GM12878 (cell line): ENCODE data around the gene SYPL2. TPM values are rescaled to one million over a fixed set of nuclear protein-coding genes. Genes with fewer than 3 reads are reported as not detected.
"Not testable (repeated sequence)": the region's sequence is repeated elsewhere in the genome, so short reads cannot be mapped to it uniquely, and the experiment has no call there.

Experiments
- ATAC-seq: fragments of 200-7000 bp; cut with Tn5 transposase; 3 replicates; pipeline ENCODE4 v1.9.1; 2020; ENCODE audit warnings: mild to moderate bottlenecking, moderate library complexity
- BruUV-seq: library from RNA; stranded (reverse); fragments of 400-500 nt; replicated peaks from 2 replicates; lab custom pipeline; 2021; lab: Mats Ljungman, UMichigan
- CTCF ChIA-PET: fragments of 300-600 bp; sonication (Branson Sonifier 250); formaldehyde crosslinking; extraction: SDS; loops from one replicate; lab custom pipeline; 2021; ENCODE audit warnings: inconsistent platforms; lab: Yijun Ruan, JAX
- POLR2A ChIA-PET: fragments of 350-600 bp; formaldehyde crosslinking; extraction: SDS; loops from one replicate; lab custom pipeline; 2021; ENCODE audit warnings: inconsistent platforms; lab: Charles Lee
- RAD21 ChIA-PET: fragments of 300-600 bp; sonication (Branson Sonifier 250); formaldehyde crosslinking; loops from one replicate; lab custom pipeline; 2023; ENCODE audit warnings: antibody characterized with exemption; ENCODE audit not compliant: unreplicated experiment; lab: Charles Lee
- SMC1A ChIA-PET: fragments of 300-600 bp; sonication (Branson Sonifier 250); formaldehyde crosslinking; loops from one replicate; lab custom pipeline; 2023; ENCODE audit not compliant: unreplicated experiment, uncharacterized antibody; lab: Charles Lee
- DNase-seq: peaks from one replicate; pipeline ENCODE4 v3.0.0-alpha.2; 2011; ENCODE audit warnings: low read depth, low spot score
- FAIRE-seq: peaks from 3 replicates; lab custom pipeline; 2011; peaks lifted over from hg19 to GRCh38; lab: Jason Lieb, UNC
- H2AFZ ChIP-seq: 2 replicates; pipeline ENCODE4 v1.6.0; 2011; ENCODE audit warnings: low read depth, low read length, control low read depth; ENCODE audit not compliant: control insufficient read depth
- H3K27ac ChIP-seq: 2 replicates; pipeline ENCODE4 v1.5.1; 2011; ENCODE audit warnings: control low read depth; ENCODE audit not compliant: control insufficient read depth, insufficient read depth
- H3K27me3 ChIP-seq, 2 experiments: replicated peaks in 1 of 2; 2 replicates each; pipeline versions ENCODE4 v1.6.0 to v1.6.1; 2011; ENCODE audit warnings: low read length in 1 of 2; ENCODE audit not compliant: control insufficient read depth in 2 of 2, insufficient read depth in 2 of 2
- H3K36me3 ChIP-seq, 2 experiments: 2 replicates each; pipeline ENCODE4 v1.5.1; 2011; ENCODE audit warnings: low read length in 1 of 2; ENCODE audit not compliant: control insufficient read depth in 2 of 2, insufficient read depth in 2 of 2
- H3K4me1 ChIP-seq: 2 replicates; pipeline ENCODE4 v1.6.1; 2011; ENCODE audit warnings: mild to moderate bottlenecking, low read length, moderate library complexity, mixed read lengths; ENCODE audit not compliant: control insufficient read depth, insufficient read depth
- H3K4me2 ChIP-seq: 2 replicates; pipeline ENCODE4 v1.6.0; 2011; ENCODE audit warnings: control low read depth; ENCODE audit not compliant: control insufficient read depth, insufficient read depth
- H3K4me3 ChIP-seq: fragments of 200-600 bp; sonication (generic); 2 replicates; pipeline ENCODE4 v1.5.1; 2016
- H3K79me2 ChIP-seq: 2 replicates; pipeline ENCODE4 v1.6.0; 2011; ENCODE audit warnings: low read length; ENCODE audit not compliant: control insufficient read depth, insufficient read depth
- H3K9ac ChIP-seq: 2 replicates; pipeline ENCODE4 v1.8.0; 2011; ENCODE audit warnings: low read length, control low read depth, mixed read lengths; ENCODE audit not compliant: control insufficient read depth, insufficient read depth
- H3K9me3 ChIP-seq: replicated peaks from 3 replicates; pipeline ENCODE4 v1.5.1; 2011; ENCODE audit warnings: mild to moderate bottlenecking, low read length; ENCODE audit not compliant: control insufficient read depth, insufficient read depth
- H4K20me1 ChIP-seq: 2 replicates; pipeline ENCODE4 v1.6.0; 2011; ENCODE audit not compliant: control insufficient read depth, insufficient read depth
- CHD1 ChIP-seq: IDR thresholded peaks from 2 replicates; pipeline ENCODE4 v1.6.1; 2012; ENCODE audit warnings: low read depth, low read length, improper control_type of control experiment
- CHD2 ChIP-seq: IDR thresholded peaks from 2 replicates; pipeline ENCODE4 v1.6.1; 2011; ENCODE audit warnings: low read depth, low read length, improper control_type of control experiment, borderline replicate concordance
- CREM ChIP-seq: IDR thresholded peaks from 2 replicates; pipeline ENCODE4 v1.6.1; 2014; ENCODE audit warnings: antibody characterized with exemption, low read depth
- DPF2 ChIP-seq: fragments of 450-650 bp; IDR thresholded peaks from 2 replicates; pipeline ENCODE4 v1.6.1; 2017; ENCODE audit warnings: mild to moderate bottlenecking
- EZH2 ChIP-seq: IDR thresholded peaks from 2 replicates; pipeline ENCODE4 v1.6.1; 2012; ENCODE audit warnings: low read depth, mild to moderate bottlenecking, control low read depth, inconsistent platforms, low read length, borderline replicate concordance; ENCODE audit not compliant: control insufficient read depth
- FOS ChIP-seq: IDR thresholded peaks from 3 replicates; pipeline ENCODE4 v1.6.1; 2011; ENCODE audit warnings: borderline replicate concordance; ENCODE audit not compliant: insufficient read length; ENCODE audit errors: extremely low read depth
- GABPA ChIP-seq: IDR thresholded peaks from 2 replicates; pipeline ENCODE4 v1.6.1; 2014; ENCODE audit warnings: antibody characterized with exemption, low read depth, mild to moderate bottlenecking, inconsistent platforms
- HDGF ChIP-seq: fragments of 450-650 bp; IDR thresholded peaks from 2 replicates; pipeline ENCODE4 v1.6.1; 2016; ENCODE audit warnings: antibody characterized with exemption
- IKZF1 ChIP-seq: fragments of 450-650 bp; conservative IDR thresholded peaks from 2 replicates; pipeline ENCODE4 v1.6.1; 2017; ENCODE audit warnings: antibody characterized with exemption, mild to moderate bottlenecking
- IKZF2 ChIP-seq, 2 experiments: fragments of 450-650 bp; IDR thresholded peaks; 2 replicates each; pipeline ENCODE4 v1.6.1; 2017; ENCODE audit warnings: mild to moderate bottlenecking in 2 of 2, moderate library complexity in 2 of 2
- MLLT1 ChIP-seq: fragments of 450-650 bp; IDR thresholded peaks from 2 replicates; pipeline ENCODE4 v1.6.1; 2016; ENCODE audit warnings: mild to moderate bottlenecking
- NR2F1 ChIP-seq: fragments of 450-650 bp; conservative IDR thresholded peaks from 2 replicates; pipeline ENCODE4 v1.6.1; 2017; ENCODE audit warnings: mild to moderate bottlenecking
- SIN3A ChIP-seq: IDR thresholded peaks from 2 replicates; pipeline ENCODE4 v1.6.1; 2012; ENCODE audit warnings: low read depth, low read length, improper control_type of control experiment
- TARDBP ChIP-seq: IDR thresholded peaks from 2 replicates; pipeline ENCODE4 v1.6.1; 2016; ENCODE audit warnings: borderline replicate concordance
- ZNF274 ChIP-seq: IDR thresholded peaks from one replicate; pipeline ENCODE4 v1.8.0; 2011; ENCODE audit not compliant: insufficient read length, insufficient read depth
- WGBS: methylation state at CpG from one replicate; pipeline ENCODE4 v1.1.6; 2016; ENCODE audit warnings: low lambda C conversion rate; ENCODE audit not compliant: insufficient replicate concordance, insufficient coverage; ENCODE audit errors: missing lambda C conversion rate; 5-methylcytosine and 5-hydroxymethylcytosine counted together
- in situ Hi-C: fragments of 300-500 bp; cut with MboI; formaldehyde crosslinking; loops from 9 replicates; pipeline ENCODE4 v1.14.3; 2018; ENCODE audit warnings: mixed read lengths
- intact Hi-C: fragments of 100-400 bp; cut with micrococcal nuclease; formaldehyde crosslinking; loops from one replicate; pipeline ENCODE4 v1.14.2; 2022; ENCODE audit not compliant: unreplicated experiment
- polyA plus RNA-seq, 11 experiments: library from polyadenylated mRNA; depleted of rRNA in 4 of 11; unstranded in 6 of 11; stranded (reverse) in 5 of 11; fragments of >200 nt; fragmentation: Nextera tagmentation in 4 of 11; fragmentation: Illumina TruSeq in 1 of 11; extraction: Ambion mirVana in 4 of 11; extraction: Trizol in 1 of 11; gene quantifications; 1 replicate in 1 of 11; 2 replicates in 10 of 11; pipeline versions ENCODE4 v1.2.1 to v1.2.3, GENCODE V29; 2011 to 2016; ENCODE audit warnings: inconsistent platforms in 2 of 11, missing spikeins in 2 of 11, low read depth in 1 of 11
- total RNA-seq, 4 experiments: library from RNA; depleted of rRNA in 3 of 4; stranded (reverse); fragments of >200 nt in 3 of 4; fragmentation: Illumina TruSeq in 1 of 4; extraction: Trizol in 1 of 4; gene quantifications; 2 replicates each; pipeline versions ENCODE4 v1.2.1 to v1.2.3, GENCODE V29; 2013 to 2021

SYPL2 gene
- total and polyA plus RNA-seq, 10 of the 15 experiments (the other 5 are each of a cell fraction or from before 2014, with no cell fraction given) = 0.04 to 0.11 (median 0.06) TPM; not detected in 3

- ChIA-PET RAD21 (no interaction called here), SMC1A (no interaction called here), POLR2A (no interaction called here), CTCF (no interaction called here)
- in situ Hi-C loops (no loop called here), intact Hi-C loops (no loop called here)
- BruUV-seq = no TSS peak
- Histone ChIP-seq H3K79me2 (no peaks in the 10 kb centered on the region), H3K9me3 (no peaks in the 10 kb centered on the region), H3K27ac (no peak overlapping the region), H3K4me1 (no peaks in the 10 kb centered on the region), H3K4me2 (no peak overlapping the region), H2AFZ (no peak overlapping the region), H3K27me3 (no peaks in the 10 kb centered on the region), H3K36me3 (no peaks in the 10 kb centered on the region), H3K9ac (no peak overlapping the region), H3K4me3 (no peak overlapping the region), H4K20me1 (no peaks in the 10 kb centered on the region)
- DNase-seq (no peak), FAIRE-seq (no peak), ATAC-seq (no peak)
- TF ChIP-seq IKZF1 (no peak), NR2F1 (no peak), CHD1 (no peak), SIN3A (no peak), GABPA (no peak), TARDBP (no peak), DPF2 (no peak), FOS (no peak), HDGF (no peak), MLLT1 (no peak), CREM (no peak), IKZF2 (IDR thresholded peaks at IDR 0.05) (no peak), EZH2 (no peak), ZNF274 (no peak), CHD2 (no peak)
- WGBS = 0% methylated on average over 1 of the region's 1 CpG
These were observed 22.0 kb upstream of the SYPL2 start for GRCh38 chr1:109444346-109444745.

GRCh38 chr1:109445949-109446695, 20.2 kb upstream of the SYPL2 start:
- WGBS = 41% methylated on average over 11 of the region's 11 CpGs
- H3K4me2 ChIP-seq, H3K27ac ChIP-seq, RAD21 ChIA-PET, CTCF ChIA-PET, H3K4me1 ChIP-seq, FAIRE-seq, SMC1A ChIA-PET, H3K36me3 ChIP-seq, intact Hi-C loops, H4K20me1 ChIP-seq, H2AFZ ChIP-seq, DNase-seq, POLR2A ChIA-PET, H3K4me3 ChIP-seq, H3K9ac ChIP-seq, H3K9me3 ChIP-seq, H3K27me3 ChIP-seq, ATAC-seq, BruUV-seq, H3K79me2 ChIP-seq, in situ Hi-C loops: not testable (repeated sequence)
